OCI-M2 (cell line): Measurements from ENCODE around the gene WNT3.

Experiments
- DNase-seq: peaks from one replicate; lab custom pipeline; 2025; ENCODE audit not compliant: unreplicated experiment; lab: John Stamatoyannopoulos, UW

WNT3 gene

GRCh38 chr17:46836500-46836899, 18.0 kb upstream of the WNT3 start:
- DNase-seq, result no peak

GRCh38 chr17:46834846-46835245, 16.4 kb upstream of the WNT3 start:
- DNase-seq, result no peak

GRCh38 chr17:46833840-46834208, 15.3 kb upstream of the WNT3 start:
- no peak for DNase-seq

GRCh38 chr17:46832945-46833839, 14.7 kb upstream of the WNT3 start:
- no peak for DNase-seq

- DNase-seq, result no peak
These were observed 13.9 kb upstream of the WNT3 start for GRCh38 chr17:46832331-46832821.

GRCh38 chr17:46831573-46832330, 13.3 kb upstream of the WNT3 start:
- DNase-seq, result no peak

DNA sequence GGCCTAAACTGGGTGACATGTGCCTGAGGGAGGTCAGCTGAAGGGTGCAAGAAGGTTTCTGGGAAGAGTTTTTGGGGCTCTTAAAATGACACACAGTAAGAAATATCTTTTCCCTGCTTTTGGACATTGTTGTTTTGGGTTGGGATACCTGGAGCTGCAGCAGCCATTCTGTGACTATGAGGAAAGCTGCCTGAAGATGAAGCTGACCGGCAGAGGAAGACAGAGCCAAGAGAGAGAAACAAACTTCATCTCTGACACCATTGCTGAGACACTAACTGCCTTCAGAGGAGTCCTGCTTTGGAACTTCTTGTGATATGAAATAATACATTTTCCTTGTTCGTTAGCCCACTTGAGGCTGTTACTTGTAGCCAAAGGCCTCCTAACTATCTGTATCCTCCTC, 8.8 kb upstream of the WNT3 start:
- DNase-seq, result no peak

DNA sequence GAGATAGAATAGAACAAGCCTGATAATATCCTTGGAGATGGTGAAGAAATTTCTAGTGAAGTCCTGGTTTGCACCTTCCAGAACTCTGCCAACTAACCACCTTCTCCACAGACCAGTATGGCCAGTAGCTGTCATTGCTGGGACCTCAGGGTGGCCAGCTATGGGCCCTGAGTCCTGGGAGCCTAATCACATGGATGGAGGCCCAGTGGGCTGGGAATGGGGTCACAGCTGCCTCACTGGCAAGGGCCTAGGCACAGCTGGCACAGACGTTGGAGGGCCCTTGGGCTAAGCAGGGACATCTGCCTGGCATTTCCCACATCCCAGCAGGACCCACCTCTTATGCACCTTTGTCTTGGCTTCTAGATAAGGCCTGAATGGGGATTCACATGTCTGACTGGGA, 7.6 kb upstream of the WNT3 start:
- DNase-seq, result no peak

GRCh38 chr17:46823657-46824056, 5.2 kb upstream of the WNT3 start:
- DNase-seq, result no peak

GRCh38 chr17:46822388-46822921, 4.0 kb upstream of the WNT3 start:
- no peak for DNase-seq

DNA sequence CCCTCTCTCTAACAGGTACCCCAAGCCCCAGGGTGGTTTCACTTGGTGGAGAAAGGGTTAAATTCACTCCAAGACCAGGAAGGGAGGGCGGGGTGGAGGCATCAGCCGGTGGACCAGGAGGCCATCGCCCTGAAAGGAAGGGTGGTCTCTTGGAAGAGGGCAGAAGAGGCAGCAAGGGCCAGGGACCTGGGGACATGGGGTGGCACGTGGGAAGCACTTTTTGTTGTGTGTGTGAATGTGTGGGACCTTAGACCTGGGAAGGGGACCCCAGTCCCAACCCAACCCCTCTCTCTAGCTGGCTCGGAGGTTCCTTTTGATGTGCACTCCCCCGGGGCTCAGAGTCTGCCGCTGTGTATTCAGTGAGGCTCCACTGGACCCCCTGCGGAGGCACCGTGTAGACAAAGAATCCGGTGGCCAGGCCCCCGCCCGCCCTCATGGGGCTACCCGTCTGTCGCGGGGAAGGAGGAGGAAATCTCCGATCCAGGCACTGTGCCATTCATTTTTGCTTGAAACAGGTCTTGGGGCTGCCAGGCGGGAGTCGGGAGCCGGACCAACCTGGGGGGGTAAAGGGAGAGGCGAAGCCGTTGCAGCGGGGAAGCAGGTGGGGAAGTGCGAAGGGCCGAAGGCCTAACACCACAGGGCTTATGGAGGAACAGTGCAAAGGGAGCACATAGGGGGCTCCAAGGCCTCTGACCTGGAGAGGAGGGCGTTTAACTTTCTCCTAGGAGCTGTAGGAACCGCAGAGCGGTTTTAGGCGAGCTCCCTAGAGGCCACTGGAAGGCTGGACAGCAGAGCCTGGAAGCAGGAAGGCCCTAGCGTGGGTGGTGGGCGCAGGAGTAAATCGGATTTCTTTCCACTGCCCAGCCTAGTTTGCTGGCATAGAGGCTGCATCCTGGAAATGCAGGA, 3.2 kb upstream of the WNT3 start:
- no peak for DNase-seq

DNA sequence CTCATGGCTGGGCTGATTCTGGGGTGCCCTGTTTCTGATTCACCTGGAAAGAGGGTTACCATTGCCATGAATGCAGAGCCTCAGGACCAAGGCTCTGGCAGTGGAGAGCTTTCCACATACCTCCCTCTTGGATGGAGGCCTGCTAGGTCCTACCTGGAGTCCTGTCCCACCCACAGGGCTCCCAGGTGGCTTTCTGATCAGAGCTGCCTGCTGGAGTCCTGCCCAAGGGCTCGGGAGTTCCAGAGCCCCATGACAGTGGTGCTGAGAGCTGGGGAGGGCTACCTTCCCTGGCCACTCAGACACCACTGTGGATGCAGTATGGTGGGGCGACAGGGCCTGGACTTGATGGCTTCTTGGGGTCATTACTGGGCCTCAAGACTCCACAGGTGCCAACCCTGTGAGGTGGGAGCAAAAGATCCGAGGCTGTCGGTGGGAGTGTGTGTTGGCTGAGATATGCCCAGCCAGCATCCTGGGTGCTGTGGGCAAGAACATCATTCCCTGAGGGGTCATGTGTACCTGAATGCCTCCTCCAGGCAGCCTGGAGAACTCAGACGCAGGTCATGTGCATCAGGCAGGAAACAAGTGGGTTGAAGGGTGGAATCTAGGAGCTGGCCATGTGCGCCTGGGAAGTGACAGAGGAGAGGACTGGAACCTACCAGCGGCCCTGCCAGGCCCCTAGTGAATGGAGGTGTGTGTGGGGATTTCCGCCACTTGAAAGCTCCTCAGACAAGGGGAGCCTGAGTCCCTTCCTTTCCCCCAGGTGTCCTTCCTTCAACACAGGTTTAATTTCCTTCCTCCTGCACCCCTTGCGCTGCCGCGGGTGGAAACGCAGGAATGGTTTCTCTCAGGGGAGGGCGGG, 2.3 kb upstream of the WNT3 start:
- DNase-seq, result no peak

DNA sequence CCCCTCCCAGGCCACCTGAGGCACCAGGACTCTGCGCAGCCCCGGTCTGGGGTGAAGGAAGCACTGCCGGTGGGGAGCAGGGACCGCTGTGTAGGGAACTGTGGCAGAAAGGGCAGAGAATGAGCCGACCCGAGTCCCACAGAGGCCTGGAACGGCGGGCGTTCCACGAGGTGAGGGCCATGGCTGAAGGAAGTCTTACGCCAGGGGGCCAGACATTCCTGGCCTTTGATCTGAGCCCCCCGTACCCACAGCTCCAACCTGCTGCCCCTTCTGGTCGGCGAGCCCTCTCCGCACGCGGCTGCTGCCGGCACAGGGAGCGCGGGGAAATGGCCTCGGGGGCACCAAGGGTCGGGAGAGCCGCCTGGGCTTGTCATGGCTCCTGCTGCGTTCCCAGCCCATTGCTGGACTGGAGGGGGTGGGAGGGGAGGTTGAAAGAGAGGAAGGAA, 1.4 kb upstream of the WNT3 start:
- DNase-seq, result no peak

DNA sequence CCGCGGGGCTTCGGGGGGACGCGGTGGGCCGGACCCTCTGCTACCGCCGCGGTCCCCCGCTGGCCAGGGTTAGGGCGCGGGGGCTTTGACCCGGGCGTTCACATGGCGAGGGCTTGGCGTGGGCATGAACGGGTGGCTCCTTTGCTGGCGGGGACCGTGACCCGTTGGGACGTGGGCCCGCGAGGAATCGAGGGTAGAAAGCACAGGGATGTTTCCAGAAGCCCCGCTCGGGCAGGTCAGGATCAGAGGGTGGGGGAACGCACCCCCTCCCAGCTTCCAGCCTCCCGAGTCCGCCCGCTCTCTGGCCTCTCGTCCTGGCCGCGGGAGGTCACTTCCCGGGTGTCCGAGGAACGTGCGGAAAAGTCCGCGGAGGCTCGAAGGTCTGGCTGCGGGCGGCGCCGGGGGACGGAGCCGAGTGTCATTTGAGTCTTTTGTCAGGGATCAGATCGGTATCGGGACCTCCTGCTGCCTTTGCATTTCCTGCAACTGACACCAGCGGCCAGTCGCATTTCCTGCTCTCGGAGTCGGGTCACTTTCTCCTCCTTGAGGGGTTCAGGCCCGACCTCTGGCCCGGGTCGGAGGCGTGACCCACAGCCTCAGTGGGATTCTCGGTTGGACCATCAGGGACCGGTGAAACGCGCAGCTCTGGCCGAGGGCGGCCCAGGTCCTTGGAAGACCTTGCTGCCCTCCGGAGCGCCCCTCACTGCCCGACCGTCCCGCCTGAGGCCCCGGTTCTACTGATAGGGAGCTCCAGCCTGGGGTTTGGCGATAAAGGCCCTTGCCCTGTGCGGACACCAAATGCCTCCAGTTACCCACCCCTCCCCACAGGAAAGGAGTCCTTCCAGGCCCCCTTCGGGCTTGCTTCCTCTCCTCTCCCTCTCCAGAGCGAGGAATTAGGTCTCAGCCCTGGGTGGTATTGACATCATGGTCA, 702 bp upstream of the WNT3 start:
- DNase-seq, result no peak

DNA sequence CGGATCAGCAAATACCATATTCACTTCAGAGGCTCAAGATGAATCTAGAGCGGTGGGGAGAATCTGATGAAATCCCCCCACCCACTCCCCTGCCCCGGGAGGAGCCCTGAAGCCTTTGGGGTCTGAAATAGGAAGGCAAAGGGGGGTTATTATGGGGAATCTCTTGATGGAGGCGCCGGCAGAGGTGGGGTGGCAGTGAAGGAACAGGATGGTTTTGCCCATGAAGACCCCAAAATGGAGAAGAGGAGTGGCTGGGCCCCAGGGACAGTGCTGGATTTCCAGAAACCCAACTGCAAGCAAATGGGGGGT, 637 bp downstream of the WNT3 start:
- DNase-seq, result no peak

GRCh38 chr17:46817151-46817900, 1.2 kb downstream of the WNT3 start:
- DNase-seq, result no peak

DNA sequence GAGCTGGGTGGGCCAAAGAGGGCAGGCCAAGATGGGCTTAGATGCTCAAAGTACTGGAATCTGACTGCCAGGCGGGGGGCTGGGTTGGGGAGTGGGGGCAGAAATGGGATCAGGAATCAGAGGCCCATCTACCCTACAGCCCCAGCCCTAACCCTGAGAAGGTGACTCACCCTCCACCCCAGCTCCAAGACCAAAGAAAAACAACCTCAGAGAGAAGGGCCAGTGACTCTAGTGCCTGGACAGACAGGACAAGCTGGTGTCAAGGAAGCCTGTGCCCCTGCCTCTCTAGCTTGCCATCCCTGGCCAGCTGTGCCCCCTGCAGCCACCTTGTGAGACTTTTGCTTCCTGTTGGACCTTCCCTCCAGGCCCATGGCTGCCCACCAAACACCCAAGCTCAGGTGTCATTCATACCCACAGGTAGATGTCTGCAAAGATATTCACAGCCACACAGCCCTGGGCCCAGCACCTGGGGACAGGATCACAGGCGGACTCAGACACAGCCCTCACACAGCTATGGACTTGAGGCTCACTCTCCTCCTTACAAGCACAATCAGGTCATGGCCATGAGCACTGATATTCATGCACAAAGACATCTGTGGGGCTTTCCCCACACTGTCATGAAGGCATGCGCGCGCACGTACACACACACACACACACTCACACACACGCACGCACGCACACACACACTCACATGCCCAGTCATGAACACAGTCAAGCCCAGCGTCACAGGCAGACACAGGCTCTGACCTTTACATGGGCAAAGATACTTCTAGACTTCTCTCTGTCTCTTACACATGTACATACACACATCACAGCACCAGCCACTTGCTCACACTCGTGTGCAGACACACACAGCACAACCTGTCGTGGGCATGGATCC, 2.8 kb downstream of the WNT3 start:
- no peak for DNase-seq
